ENCODE measurements around the gene WNT2B.

DNA sequence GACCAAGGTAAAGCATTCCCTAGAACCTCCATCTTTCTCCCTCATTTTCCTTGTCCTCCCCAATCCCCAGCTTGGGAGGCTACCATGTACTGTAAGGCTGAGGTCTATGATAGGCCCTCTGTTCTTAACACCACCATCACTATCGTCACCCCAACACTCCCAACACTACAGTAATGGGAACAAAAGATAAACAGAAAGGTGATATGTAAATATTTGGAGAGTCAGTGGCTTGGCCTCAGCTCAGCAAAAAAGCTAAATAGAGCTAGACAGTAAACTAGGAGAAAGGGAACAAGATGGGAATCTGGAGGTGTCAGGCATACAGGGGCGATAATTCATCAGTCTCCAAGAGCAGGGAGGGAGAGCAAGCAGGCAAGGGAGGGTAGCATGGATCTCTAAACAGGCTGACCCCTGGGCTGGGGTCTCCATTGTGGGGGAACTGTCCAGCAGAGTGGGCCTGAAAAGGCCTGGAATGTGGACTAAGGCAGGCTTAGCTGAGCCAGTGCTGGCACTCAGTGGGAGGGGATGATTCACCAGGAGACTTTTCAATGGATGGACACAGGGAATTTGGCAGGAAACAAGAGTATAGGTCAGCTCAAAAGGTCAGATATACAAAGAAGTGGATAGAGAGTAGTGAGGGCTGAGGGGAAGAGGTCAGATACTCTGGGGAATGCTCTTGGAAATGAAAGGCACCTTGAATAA lies 6.7 kb downstream of the WNT2B start:
- TF ChIP-seq CTCF (optimal IDR thresholded peaks at IDR 0.05 in 1 of 3, IDR thresholded peaks at IDR 0.05 in 1 of 3, conservative IDR thresholded peaks at IDR 0.05 in 1 of 3; ENCODE audit: extremely low read depth in 1 of 3, insufficient read depth in 2 of 3, low read length in 3 of 3), result no peak
- no peak for TF ChIP-seq EZH2 (IDR thresholded peaks at IDR 0.05; ENCODE audit: low read length)

Measured in keratinocyte (primary cell).